GF-D8 (cell line): ENCODE measurements around the gene OSCAR.
"Not testable (repeated sequence)": the region's sequence is repeated elsewhere in the genome, so short reads cannot be mapped to it uniquely, and the experiment has no call there.

Experiments used
- DNase-seq: peaks from one replicate; lab custom pipeline; 2025; lab: John Stamatoyannopoulos, UW

Gene OSCAR

DNA sequence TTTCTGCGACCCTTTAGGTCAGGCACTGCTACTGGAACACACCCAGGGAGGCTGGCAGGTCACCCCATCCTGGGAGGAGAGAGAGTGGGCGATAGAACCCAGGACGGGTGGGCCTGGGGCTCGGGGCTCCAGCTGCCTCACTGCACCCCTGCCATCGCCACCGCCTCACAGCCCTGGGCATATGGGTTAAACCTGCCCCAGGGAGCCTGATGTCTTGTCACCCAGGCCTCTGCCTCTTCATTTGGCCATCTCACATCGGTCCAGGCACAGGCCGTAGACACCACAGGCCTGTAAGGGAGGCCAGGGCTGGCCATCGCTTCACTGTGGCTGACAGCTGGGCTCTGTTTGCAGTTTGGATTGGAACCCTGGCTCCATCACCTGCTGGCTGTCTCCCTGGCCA, 25.1 kb upstream of the OSCAR start:
- DNase-seq = no peak

DNA sequence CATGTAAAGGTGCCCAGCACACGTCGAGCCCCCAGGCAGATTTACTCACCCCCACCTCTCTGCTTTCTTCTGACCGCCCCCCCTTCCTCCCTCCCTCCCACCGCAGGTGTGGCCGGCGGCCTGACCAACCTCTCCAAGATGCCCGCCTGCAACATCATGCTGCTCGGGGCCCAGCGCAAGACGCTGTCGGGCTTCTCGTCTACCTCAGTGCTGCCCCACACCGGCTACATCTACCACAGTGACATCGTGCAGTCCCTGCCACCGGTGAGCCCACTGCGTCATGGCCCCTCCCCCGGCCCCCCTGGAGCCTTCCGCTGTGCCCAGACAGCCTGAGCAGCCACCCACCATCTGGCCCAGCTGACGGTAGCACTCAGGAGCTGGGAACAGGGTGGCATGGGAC, 23.8 kb upstream of the OSCAR start:
- DNase-seq = no peak

DNA sequence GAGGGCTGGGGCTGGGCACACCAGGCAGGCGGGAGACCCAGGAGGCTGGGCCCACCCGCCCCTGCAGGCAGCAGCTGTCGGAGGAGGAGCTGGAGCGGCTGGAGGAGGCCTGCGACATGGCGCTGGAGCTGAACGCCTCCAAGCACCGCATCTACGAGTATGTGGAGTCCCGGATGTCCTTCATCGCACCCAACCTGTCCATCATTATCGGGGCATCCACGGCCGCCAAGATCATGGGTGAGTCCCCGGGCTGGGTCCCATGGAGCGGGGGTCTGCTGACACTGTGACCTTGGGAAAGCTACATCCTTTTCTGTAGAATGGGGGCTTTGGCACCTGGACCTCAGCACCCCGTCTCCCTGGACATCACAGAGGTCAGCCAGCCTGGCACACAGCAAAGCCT, 23.1 kb upstream of the OSCAR start:
- DNase-seq = no peak

DNA sequence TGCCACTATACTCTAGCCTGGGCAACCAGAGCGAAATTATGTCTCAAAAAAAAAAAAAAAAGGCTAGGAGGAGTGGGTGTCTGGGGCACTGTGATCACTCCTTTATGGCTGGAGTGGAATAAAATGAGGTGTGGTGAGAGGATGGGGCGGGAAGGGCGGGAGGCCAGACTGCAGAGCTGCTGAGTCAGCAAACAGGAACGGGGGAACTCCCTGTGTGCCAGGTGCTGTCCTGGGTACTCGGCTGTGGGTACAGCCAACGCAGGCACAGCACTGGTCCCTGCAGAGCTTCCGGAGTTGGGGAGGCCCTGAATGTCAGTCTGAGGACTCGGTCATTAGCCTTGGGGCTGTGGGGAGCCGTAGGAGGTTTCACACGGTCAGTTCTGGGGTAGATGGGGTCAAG, 20.7 kb upstream of the OSCAR start:
- no peak for DNase-seq

GRCh38 chr19:54115109-54116063, 14.8 kb upstream of the OSCAR start, which contains the start of the genes PRPF31 and TFPT:
Gene PRPF31, plus strand, starts transcription at chr19:54115754. Its CDS starts 2,525 bp downstream, at chr19:54118279.
Gene TFPT, minus strand, starts transcription at chr19:54115657. Its CDS starts 388 bp downstream, at chr19:54115269.
- DNase-seq = peak; percentile 90

GRCh38 chr19:54114340-54115108, 13.9 kb upstream of the OSCAR start:
- DNase-seq = peak; percentile 42

DNA sequence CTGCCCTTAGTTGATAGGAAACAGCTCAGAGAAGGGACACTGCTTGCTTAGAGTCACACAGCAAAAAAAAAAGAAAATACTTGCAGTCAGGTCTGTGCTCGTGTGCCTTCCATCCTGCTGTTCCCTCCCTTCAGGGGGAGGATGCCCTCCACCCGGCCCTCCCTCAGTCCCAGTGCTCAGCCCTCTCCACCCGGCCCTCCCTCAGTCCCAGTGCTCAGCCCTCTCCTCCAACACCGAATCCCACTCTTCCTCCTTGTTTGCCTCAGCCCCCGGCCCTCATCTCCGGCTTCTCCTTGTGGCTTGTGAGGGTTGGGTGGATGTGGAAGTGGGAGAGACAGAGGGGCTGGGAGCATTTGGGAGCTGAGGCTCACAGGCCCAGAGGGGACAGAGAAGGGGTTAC, 9.0 kb upstream of the OSCAR start:
- DNase-seq = no peak

DNA sequence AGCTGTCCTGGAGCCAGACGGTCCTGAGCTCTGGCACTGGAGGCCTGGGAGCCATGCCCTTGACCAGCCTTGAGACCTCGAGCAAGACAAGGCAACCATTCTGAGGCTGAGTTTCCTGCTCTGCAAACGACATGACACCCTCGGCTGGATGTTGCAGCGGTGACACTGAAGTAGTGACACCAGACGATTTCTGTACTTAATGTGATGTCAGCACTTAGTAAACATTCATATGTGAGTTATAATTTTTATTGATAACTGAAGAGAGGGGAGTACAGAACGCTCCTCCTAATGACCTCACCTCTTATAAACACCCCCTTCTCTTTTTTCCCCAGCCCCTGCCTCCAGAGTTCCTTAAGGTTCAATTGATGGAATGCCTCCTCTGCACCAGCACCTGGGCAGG, 7.9 kb upstream of the OSCAR start:
- no peak for DNase-seq

- DNase-seq = no peak
Measured at GRCh38 chr19:54107876-54108490, 7.4 kb upstream of the OSCAR start.

- DNase-seq = no peak
Measured at GRCh38 chr19:54106716-54107115, 6.1 kb upstream of the OSCAR start.

- DNase-seq = no peak
Measured at GRCh38 chr19:54105796-54106195, 5.2 kb upstream of the OSCAR start.

GRCh38 chr19:54104998-54105715, 4.6 kb upstream of the OSCAR start:
- DNase-seq = no peak

GRCh38 chr19:54102421-54103169, 2.0 kb upstream of the OSCAR start, which contains the start of gene NDUFA3:
Gene NDUFA3, plus strand, starts transcription at chr19:54102855. Its CDS starts 24 bp downstream, at chr19:54102879.
- peak; percentile 93 for DNase-seq

GRCh38 chr19:54099903-54100255, 724 bp downstream of the OSCAR start:
- DNase-seq = not testable (repeated sequence)

GRCh38 chr19:54099190-54099902, 1.3 kb downstream of the OSCAR start:
- DNase-seq = no peak

DNA sequence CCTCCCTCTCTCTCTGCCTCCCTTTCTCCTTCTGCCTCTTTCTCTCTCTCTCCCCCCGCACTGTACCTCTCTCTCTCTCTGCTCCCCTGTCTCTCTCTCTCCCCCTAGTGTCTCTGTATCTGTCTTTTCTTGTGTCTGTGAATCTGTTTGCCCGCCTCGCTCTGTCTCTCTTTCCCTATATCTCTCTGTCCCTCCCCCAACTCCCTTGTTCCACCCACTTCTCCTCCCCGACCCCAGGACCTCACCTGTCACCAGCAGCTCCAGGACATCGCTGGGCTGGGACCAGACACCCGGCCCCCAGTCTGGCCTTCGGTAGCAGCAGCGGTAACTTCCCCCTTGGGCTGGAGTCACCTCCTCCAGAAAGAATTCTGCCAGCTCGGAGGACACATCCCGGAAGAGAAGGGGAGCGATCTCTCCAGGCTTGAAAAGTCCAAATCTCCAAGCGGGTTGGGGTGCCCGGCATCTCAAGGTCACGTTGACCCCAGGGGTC, 3.9 kb downstream of the OSCAR start:
- peak; percentile 35 for DNase-seq

DNA sequence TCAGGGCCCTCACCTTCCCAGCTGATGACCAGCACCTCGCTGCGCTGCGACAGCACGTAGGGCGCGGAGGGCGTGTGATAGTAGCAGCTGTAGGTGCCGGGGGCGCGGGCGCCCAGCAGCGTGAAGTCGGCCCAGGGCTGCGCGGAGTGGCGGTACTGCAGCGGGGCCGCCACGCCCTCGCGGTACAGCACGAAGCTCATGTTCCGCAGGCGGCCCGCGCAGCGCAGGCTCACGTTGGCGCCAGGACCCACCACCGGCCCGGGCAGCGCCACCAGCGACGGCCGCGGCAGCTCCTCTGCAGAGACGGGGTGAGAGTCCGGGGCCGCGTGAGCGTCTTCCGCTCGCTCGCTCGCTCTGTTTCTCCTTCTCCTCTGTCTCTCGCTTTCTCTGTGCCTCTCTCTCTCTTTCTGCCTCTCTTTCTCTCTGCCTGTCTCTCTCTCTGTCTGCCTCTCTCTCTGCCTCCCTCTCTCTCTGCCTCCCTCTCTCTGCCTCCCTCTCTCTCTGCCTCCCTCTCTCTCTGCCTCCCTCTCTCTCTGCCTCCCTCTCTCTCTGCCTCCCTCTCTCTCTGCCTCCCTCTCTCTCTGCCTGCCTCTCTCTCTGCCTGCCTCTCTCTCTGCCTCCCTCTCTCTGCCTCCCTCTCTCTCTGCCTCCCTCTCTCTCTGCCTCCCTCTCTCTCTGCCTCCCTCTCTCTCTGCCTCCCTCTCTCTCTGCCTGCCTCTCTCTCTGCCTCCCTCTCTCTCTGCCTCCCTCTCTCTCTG, 4.6 kb downstream of the OSCAR start:
- not testable (repeated sequence) for DNase-seq

GRCh38 chr19:54095136-54095858, 5.3 kb downstream of the OSCAR start:
- DNase-seq = no peak
